MM.1S (cell line): ENCODE results near the gene KCNA5.

Experiments used
- DNase-seq: peaks from one replicate; pipeline ENCODE4 v3.0.0-alpha.2; 2015
- H2AFZ ChIP-seq: fragments of 300-600 bp; sonication (generic); 2 replicates; pipeline ENCODE4 v1.6.0; 2016; ENCODE audit warnings: antibody characterized with exemption, low read length
- H3F3A ChIP-seq: fragments of 300-600 bp; sonication (generic); 2 replicates; pipeline ENCODE4 v1.6.1; 2016; ENCODE audit warnings: mild to moderate bottlenecking, antibody characterized with exemption, low read length, moderate library complexity, mixed read lengths; ENCODE audit not compliant: insufficient read depth
- H3K27ac ChIP-seq: fragments of 300-600 bp; sonication (generic); 2 replicates; pipeline ENCODE4 v1.5.1; 2016; ENCODE audit warnings: mild to moderate bottlenecking, low read length
- H3K27me3 ChIP-seq: fragments of 300-600 bp; sonication (generic); replicated peaks from 2 replicates; pipeline ENCODE4 v1.6.0; 2016; ENCODE audit warnings: low read length; ENCODE audit not compliant: insufficient read depth
- H3K36me3 ChIP-seq: fragments of 300-600 bp; sonication (generic); replicated peaks from 2 replicates; pipeline ENCODE4 v1.6.1; 2016; ENCODE audit warnings: mild to moderate bottlenecking, low read length, mixed read lengths; ENCODE audit not compliant: insufficient read depth
- H3K4me1 ChIP-seq: fragments of 300-600 bp; sonication (generic); 2 replicates; pipeline ENCODE4 v1.6.1; 2016; ENCODE audit warnings: low read length, mixed read lengths
- H3K4me2 ChIP-seq: fragments of 300-600 bp; sonication (generic); 2 replicates; pipeline ENCODE4 v1.6.0; 2016; ENCODE audit warnings: low read depth, low read length
- H3K4me3 ChIP-seq: fragments of 300-600 bp; sonication (generic); 2 replicates; pipeline ENCODE4 v1.5.1; 2016; ENCODE audit warnings: low read length, mixed read lengths
- H3K79me2 ChIP-seq: fragments of 300-600 bp; sonication (generic); 2 replicates; pipeline ENCODE4 v1.6.1; 2016; ENCODE audit warnings: mixed run types, low read length, mixed read lengths
- H3K9ac ChIP-seq: fragments of 300-600 bp; sonication (generic); 2 replicates; pipeline ENCODE4 v1.6.1; 2016; ENCODE audit warnings: low read length, mixed read lengths
- H3K9me2 ChIP-seq: fragments of 300-600 bp; sonication (generic); replicated peaks from 2 replicates; pipeline ENCODE4 v1.6.1; 2016; ENCODE audit warnings: mild to moderate bottlenecking, low read length, mixed read lengths; ENCODE audit not compliant: insufficient read depth
- H3K9me3 ChIP-seq: fragments of 300-600 bp; sonication (generic); replicated peaks from 2 replicates; pipeline ENCODE4 v1.6.1; 2016; ENCODE audit warnings: mild to moderate bottlenecking, low read length, mixed read lengths; ENCODE audit not compliant: insufficient read depth
- H4K20me1 ChIP-seq: fragments of 300-600 bp; sonication (generic); 2 replicates; pipeline ENCODE4 v1.6.1; 2016; ENCODE audit warnings: mild to moderate bottlenecking, low read length, moderate library complexity, mixed read lengths; ENCODE audit not compliant: insufficient read depth
- CTCF ChIP-seq: fragments of 300-600 bp; sonication (generic); IDR thresholded peaks from 2 replicates; pipeline ENCODE4 v1.5.1; 2016; ENCODE audit warnings: antibody characterized with exemption, low read length, mixed read lengths
- EZH2 ChIP-seq: fragments of 300-600 bp; sonication (generic); optimal IDR thresholded peaks from 2 replicates; pipeline ENCODE3; 2017; ENCODE audit warnings: low read depth, mild to moderate bottlenecking, antibody characterized with exemption, low read length, mixed read lengths
- EZH2phosphoT487 ChIP-seq: fragments of 300-600 bp; sonication (generic); IDR thresholded peaks from 2 replicates; pipeline ENCODE4 v1.6.1; 2018; ENCODE audit warnings: antibody characterized with exemption, low read length

KCNA5 gene

GRCh38 chr12:5034603-5035002 lies 9.1 kb upstream of the KCNA5 start:
- Histone ChIP-seq H3K27me3 (no peaks in the 10 kb centered on the region), H3K9me3 (no peaks in the 10 kb centered on the region), H3K9ac (no peak overlapping the region), H3K36me3 (no peaks in the 10 kb centered on the region), H3K4me3 (no peak overlapping the region), H3F3A (peaks cover 11% of the 10 kb centered on the region), H4K20me1 (no peaks in the 10 kb centered on the region), H3K27ac (no peak overlapping the region), H3K4me1 (peaks cover 25% of the 10 kb centered on the region), H3K9me2 (no peaks in the 10 kb centered on the region), H3K4me2 (no peak overlapping the region), H2AFZ (no peak overlapping the region), H3K79me2 (no peaks in the 10 kb centered on the region)
- DNase-seq, result no peak
- TF ChIP-seq CTCF, result no peak
- TF ChIP-seq EZH2phosphoT487, result no peak
- no peak for TF ChIP-seq EZH2

- peaks cover 11% of the 10 kb centered on the region for H3F3A ChIP-seq
- H3K9me2 ChIP-seq, result no peaks in the 10 kb centered on the region
- DNase-seq, result no peak
These were observed 8.1 kb upstream of the KCNA5 start for GRCh38 chr12:5035618-5036017.

GRCh38 chr12:5036031-5036430 lies 7.6 kb upstream of the KCNA5 start:
- Histone ChIP-seq H2AFZ (no peak overlapping the region), H3K9ac (no peak overlapping the region), H3K4me2 (no peak overlapping the region), H3K9me2 (no peaks in the 10 kb centered on the region), H3K4me3 (no peak overlapping the region), H3F3A (peaks cover 8% of the 10 kb centered on the region), H3K27ac (no peak overlapping the region), H3K36me3 (no peaks in the 10 kb centered on the region), H4K20me1 (no peaks in the 10 kb centered on the region), H3K9me3 (no peaks in the 10 kb centered on the region), H3K79me2 (no peaks in the 10 kb centered on the region), H3K27me3 (no peaks in the 10 kb centered on the region), H3K4me1 (peaks cover 28% of the 10 kb centered on the region)
- TF ChIP-seq CTCF, result no peak
- no peak for TF ChIP-seq EZH2
- TF ChIP-seq EZH2phosphoT487, result no peak
- no peak for DNase-seq

More at GRCh38 chr12:5035618-5036017, 8.1 kb upstream of the KCNA5 start:
- no peaks in the 10 kb centered on the region for H4K20me1 ChIP-seq
- no peaks in the 10 kb centered on the region for H3K27me3 ChIP-seq
- TF ChIP-seq EZH2phosphoT487, result no peak
- no peak for TF ChIP-seq CTCF
- no peak for TF ChIP-seq EZH2
- H3K27ac ChIP-seq, result no peak overlapping the region
- no peaks in the 10 kb centered on the region for H3K36me3 ChIP-seq
- H2AFZ ChIP-seq, result no peak overlapping the region
- H3K79me2 ChIP-seq, result no peaks in the 10 kb centered on the region
- H3K4me1 ChIP-seq, result peaks cover 28% of the 10 kb centered on the region
- no peak overlapping the region for H3K9ac ChIP-seq
- H3K9me3 ChIP-seq, result no peaks in the 10 kb centered on the region
- H3K4me2 ChIP-seq, result no peak overlapping the region
- no peak overlapping the region for H3K4me3 ChIP-seq
